ENCODE measurements around the gene PARP14. TPM values are rescaled to one million over a fixed set of nuclear protein-coding genes. Genes with fewer than 3 reads are reported as not detected.
"Not testable (repeated sequence)": the region's sequence is repeated elsewhere in the genome, so short reads cannot be mapped to it uniquely, and the experiment has no call there.

The PARP14 gene
- total and polyA plus RNA-seq, 5 donors: 6.9 to 21.8 (median 13.9) TPM

DNA sequence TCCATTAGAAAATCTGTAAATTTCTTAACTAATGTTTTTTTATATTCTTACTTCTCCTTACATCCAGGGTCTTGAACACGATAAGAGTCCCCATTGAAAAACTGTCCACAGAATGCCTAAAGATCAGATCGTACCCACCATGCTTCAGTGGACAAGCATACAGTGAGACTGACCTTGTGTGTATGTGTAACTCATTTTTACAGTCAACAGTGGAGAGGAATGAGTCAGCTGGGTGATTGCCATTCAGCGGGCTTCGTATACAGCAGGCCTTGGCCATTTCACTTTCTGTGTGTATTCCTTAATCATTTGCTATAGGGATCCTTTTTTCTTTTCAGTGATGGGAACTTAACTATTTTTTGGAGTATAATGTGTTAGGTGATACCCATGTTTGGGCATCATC lies 10.6 kb downstream of the PARP14 start:
- 91% methylated on average over 4 of the region's 4 CpGs for WGBS
- ATAC-seq: no peak
- intact Hi-C loops (cut with DNase I): no loop called here

DNA sequence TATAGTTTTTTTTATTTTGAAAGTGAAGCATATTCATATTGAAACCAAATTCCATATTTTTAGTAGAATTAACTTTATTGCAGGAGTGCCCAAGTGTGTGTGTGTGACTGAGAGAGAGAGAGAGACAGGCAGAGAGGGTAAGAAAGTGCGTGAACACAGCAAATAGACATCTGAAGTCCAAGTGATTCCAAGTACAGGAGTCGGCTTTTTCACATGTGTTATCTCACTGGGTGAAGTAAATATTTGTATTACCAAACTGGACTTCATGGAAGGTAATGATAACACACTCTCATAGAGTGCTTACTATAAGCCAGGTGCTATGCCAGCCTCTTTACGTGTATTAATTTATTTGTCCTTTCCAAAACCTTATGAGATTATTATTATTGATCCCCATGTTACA lies 12.0 kb downstream of the PARP14 start:
- DNase-seq (no peak), ATAC-seq (no peak)
- Histone ChIP-seq H3K9me3 (ENCODE audit: control insufficient read depth, low read length) (no peaks in the 10 kb centered on the region), H3K27ac (ENCODE audit: low read length) (no peak overlapping the region), H3K27me3 (ENCODE audit: control insufficient read depth, insufficient read depth) (no peaks in the 10 kb centered on the region), H3K4me3 (ENCODE audit: low read length) (no peak overlapping the region), H3K4me1 (ENCODE audit: control insufficient read depth, insufficient read depth, low read length) (no peaks in the 10 kb centered on the region)
- 84% methylated on average over 3 of the region's 3 CpGs for WGBS
- intact Hi-C loops (cut with DNase I): no loop called here

More for the DNA sequence above, 10.6 kb downstream of the PARP14 start:
- no peak overlapping the region for H3K27ac ChIP-seq (ENCODE audit: low read length)
- DNase-seq: no peak
- H3K27me3 ChIP-seq (ENCODE audit: control insufficient read depth, insufficient read depth): no peaks in the 10 kb centered on the region
- no peak overlapping the region for H3K4me3 ChIP-seq (ENCODE audit: low read length)
- no peaks in the 10 kb centered on the region for H3K9me3 ChIP-seq (ENCODE audit: control insufficient read depth, low read length)
- H3K4me1 ChIP-seq (ENCODE audit: control insufficient read depth, insufficient read depth, low read length): no peaks in the 10 kb centered on the region

DNA sequence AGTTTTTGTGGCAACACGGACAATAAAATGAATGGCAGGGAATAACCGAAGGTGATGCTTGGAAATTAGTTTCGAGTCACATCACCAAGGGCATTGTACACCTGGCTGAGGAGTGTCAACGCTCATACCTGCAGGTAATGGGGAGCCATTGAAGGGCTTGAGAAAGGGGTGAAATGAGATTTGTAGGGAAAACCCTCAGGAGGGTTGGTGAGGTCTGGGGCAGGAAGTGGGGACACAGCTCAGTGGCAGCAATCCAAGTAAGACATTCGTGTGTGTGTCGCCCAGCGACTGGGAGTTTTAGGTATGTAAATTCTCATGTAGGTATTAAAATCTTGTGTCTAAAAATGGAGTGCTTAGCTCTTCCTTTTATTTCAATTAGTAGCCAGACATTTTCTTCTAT lies 14.3 kb downstream of the PARP14 start:
- Histone ChIP-seq H3K4me1 (ENCODE audit: control insufficient read depth, insufficient read depth, low read length) (no peaks in the 10 kb centered on the region), H3K9me3 (ENCODE audit: control insufficient read depth, low read length) (no peaks in the 10 kb centered on the region), H3K27me3 (ENCODE audit: control insufficient read depth, insufficient read depth) (no peaks in the 10 kb centered on the region), H3K27ac (ENCODE audit: low read length) (no peak overlapping the region), H3K4me3 (ENCODE audit: low read length) (no peak overlapping the region)
- no peak for DNase-seq
- ATAC-seq: no peak
- intact Hi-C loops (cut with DNase I): no loop called here
- WGBS: 87% methylated on average over 7 of the region's 7 CpGs

DNA sequence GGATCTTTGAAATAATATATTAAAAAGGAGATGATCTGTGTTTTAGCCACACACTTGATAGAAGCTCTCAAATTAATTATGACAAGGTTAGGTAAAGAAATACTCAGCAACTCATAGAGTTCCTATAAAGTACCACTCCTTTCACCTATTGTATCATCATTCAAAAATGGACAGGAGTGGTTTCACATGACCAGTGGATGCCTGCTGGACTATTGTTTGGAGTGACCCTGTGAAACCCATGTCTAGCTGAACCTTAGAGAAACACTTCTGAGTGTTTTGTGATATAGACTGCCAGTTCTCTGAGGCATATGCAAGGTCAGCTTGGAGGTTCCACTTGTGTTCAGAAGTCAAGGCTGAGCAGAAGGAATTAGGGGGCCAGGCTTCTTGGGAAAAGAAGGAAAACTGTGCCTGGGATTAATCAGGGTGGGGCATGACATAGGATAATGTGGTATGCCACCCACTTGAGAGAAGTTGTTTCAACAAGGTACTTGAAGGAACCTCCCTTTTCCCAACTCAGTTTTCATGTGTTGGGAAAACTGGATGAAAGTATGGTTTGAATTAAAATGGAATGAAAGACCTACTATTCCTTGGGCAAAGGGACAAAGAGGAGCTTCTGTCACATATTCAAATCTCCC lies 15.4 kb downstream of the PARP14 start:
- ATAC-seq (no peak), DNase-seq (no peak)
- intact Hi-C loops (cut with DNase I): no loop called here
- Histone ChIP-seq H3K4me1 (ENCODE audit: control insufficient read depth, insufficient read depth, low read length) (no peaks in the 10 kb centered on the region), H3K27ac (ENCODE audit: low read length) (no peak overlapping the region), H3K9me3 (ENCODE audit: control insufficient read depth, low read length) (no peaks in the 10 kb centered on the region), H3K4me3 (ENCODE audit: low read length) (no peak overlapping the region), H3K27me3 (ENCODE audit: control insufficient read depth, insufficient read depth) (no peaks in the 10 kb centered on the region)

DNA sequence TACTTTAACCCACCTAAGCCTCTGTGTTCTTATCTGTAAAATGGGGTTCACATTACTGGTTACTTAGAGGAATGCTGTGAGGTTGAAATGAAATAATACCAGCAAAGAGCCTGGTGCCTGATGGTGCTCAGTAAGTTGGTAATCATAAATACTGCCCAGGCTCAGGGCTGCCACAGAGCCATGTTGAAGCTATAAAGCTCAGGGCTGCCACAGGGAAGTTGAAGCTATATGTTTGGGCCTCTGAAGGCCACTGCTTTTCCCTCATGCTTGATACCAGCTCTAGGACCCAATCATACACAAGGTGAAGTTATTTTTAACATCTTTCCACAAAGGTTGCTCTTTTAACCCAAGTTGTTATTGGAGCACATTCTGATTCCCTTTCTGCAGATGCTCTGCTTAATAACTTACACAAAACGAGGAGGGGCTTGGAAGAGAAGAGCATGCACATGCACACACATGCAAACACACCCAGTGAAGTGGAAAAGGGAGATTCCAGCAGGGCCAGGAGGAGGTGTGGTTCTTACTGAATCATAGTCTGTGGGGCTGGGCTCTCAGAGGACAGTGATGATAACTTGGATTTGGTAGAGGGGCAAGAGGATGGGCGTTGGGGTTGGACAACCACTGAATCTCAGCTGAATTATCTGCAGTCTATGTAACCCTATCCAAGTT lies 17.4 kb downstream of the PARP14 start:
- Histone ChIP-seq H3K4me3 (ENCODE audit: low read length) (no peak overlapping the region), H3K27ac (ENCODE audit: low read length) (no peak overlapping the region), H3K9me3 (ENCODE audit: control insufficient read depth, low read length) (no peaks in the 10 kb centered on the region), H3K27me3 (ENCODE audit: control insufficient read depth, insufficient read depth) (no peaks in the 10 kb centered on the region), H3K4me1 (ENCODE audit: control insufficient read depth, insufficient read depth, low read length) (no peaks in the 10 kb centered on the region)
- no peak for DNase-seq
- WGBS: 76% methylated on average over 2 of the region's 2 CpGs
- intact Hi-C loops (cut with DNase I): no loop called here
- ATAC-seq: no peak

DNA sequence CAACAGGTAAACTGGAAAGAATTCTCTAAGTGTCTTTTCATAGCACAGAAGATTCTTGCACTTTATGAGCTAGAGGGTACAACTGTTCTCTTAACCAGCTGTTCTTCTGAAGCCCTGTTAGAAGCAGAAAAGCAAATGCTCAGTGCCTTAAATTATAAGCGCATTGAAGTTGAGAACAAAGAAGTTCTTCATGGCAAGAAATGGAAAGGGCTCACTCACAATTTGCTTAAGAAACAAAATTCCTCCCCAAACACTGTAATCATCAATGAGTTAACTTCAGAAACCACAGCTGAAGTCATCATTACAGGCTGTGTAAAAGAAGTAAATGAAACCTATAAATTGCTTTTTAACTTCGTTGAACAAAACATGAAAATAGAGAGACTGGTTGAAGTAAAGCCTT lies 19.6 kb downstream of the PARP14 start:
- Histone ChIP-seq H3K4me3 (ENCODE audit: low read length) (no peak overlapping the region), H3K9me3 (ENCODE audit: control insufficient read depth, low read length) (no peaks in the 10 kb centered on the region), H3K27me3 (ENCODE audit: control insufficient read depth, insufficient read depth) (no peaks in the 10 kb centered on the region), H3K27ac (ENCODE audit: low read length) (no peak overlapping the region), H3K4me1 (ENCODE audit: control insufficient read depth, insufficient read depth, low read length) (no peaks in the 10 kb centered on the region)
- 85% methylated on average over 2 of the region's 2 CpGs for WGBS
- intact Hi-C loops (cut with DNase I): no loop called here
- no peak for ATAC-seq
- DNase-seq: no peak

DNA sequence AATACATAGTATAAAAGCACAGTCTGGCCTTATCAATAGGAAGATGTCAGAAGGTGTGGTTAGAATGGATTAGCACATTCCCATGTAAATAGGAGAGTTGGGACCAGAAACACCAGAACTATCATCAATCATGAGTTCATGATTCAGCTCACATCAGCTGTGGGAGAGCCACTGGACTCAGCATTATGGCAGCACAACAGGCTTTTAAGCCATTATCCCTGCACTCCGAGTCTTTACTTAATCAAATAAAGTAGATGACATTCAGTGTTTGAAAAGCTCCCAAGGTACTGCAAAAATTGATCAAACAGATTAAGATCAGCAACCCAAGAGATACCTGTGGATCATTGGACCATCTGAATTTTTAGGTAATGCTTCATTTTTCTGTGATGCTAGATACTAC lies 24.7 kb downstream of the PARP14 start:
- WGBS: 89% methylated on average over 1 of the region's 1 CpG
- Histone ChIP-seq H3K9me3 (ENCODE audit: control insufficient read depth, low read length) (no peaks in the 10 kb centered on the region), H3K27me3 (ENCODE audit: control insufficient read depth, insufficient read depth) (no peaks in the 10 kb centered on the region), H3K4me1 (ENCODE audit: control insufficient read depth, insufficient read depth, low read length) (no peaks in the 10 kb centered on the region), H3K27ac (ENCODE audit: low read length) (no peak overlapping the region), H3K4me3 (ENCODE audit: low read length) (no peak overlapping the region)
- intact Hi-C loops (cut with DNase I): no loop called here
- ATAC-seq (no peak), DNase-seq (no peak)

DNA sequence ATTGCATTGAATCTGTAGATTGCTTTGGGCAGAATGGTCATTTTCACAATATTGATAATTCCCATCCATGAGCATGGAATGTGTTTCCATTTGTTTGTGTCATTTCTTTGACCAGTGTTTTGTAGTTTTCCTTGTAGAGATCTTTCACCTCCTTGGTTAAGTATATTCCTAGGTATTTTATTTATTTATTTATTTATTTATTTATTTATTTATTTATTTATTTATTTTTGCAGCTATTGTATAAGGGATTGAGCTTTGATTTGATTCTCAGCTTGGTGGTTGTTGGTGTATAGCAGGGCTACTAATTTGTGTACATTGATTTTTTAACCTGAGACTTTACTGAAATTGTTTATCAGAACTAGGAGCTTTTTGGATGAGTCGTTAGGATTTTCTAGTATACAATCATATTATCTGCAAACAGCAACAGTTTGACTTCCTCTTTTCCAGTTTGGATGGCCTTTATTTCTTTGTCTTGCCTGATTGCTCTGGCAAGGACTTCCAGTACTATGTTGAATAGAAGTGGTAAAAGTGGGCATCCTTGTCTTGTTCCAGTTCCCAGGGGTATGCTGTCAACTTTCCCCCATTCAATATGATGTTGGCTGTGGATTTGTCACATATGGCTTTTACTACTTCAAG lies 30.1 kb downstream of the PARP14 start:
- H3K9me3 ChIP-seq (ENCODE audit: control insufficient read depth, low read length); H3K4me3 ChIP-seq (ENCODE audit: low read length); H3K27me3 ChIP-seq (ENCODE audit: control insufficient read depth, insufficient read depth); DNase-seq; H3K27ac ChIP-seq (ENCODE audit: low read length); H3K4me1 ChIP-seq (ENCODE audit: control insufficient read depth, insufficient read depth, low read length); ATAC-seq; intact Hi-C loops (cut with DNase I): not testable (repeated sequence)
- 82% methylated on average over 1 of the region's 1 CpG for WGBS

DNA sequence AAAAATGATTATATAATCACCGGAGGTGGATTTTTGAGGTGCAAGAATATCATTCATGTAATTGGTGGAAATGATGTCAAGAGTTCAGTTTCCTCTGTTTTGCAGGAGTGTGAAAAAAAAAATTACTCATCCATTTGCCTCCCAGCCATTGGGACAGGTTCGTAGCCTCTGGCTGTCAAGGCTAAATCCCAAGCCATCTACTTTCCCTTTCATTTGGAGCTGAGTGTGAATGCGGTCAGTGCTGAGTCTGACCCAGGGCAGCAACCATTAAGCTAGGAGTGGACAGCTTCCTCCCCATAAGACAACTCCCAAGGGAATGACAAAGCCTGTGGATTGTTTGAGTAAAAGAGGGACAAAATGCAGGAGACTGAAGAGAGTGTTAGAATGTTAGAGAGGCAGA lies 33.6 kb downstream of the PARP14 start:
- Histone ChIP-seq H3K4me3 (ENCODE audit: low read length) (no peak overlapping the region), H3K9me3 (ENCODE audit: control insufficient read depth, low read length) (no peaks in the 10 kb centered on the region), H3K4me1 (ENCODE audit: control insufficient read depth, insufficient read depth, low read length) (no peaks in the 10 kb centered on the region), H3K27me3 (ENCODE audit: control insufficient read depth, insufficient read depth) (no peaks in the 10 kb centered on the region), H3K27ac (ENCODE audit: low read length) (no peak overlapping the region)
- DNase-seq: no peak
- intact Hi-C loops (cut with DNase I): no loop called here
- ATAC-seq: peak in 1 of 2 donors; percentile 37
- WGBS: 71% methylated on average over 3 of the region's 3 CpGs

DNA sequence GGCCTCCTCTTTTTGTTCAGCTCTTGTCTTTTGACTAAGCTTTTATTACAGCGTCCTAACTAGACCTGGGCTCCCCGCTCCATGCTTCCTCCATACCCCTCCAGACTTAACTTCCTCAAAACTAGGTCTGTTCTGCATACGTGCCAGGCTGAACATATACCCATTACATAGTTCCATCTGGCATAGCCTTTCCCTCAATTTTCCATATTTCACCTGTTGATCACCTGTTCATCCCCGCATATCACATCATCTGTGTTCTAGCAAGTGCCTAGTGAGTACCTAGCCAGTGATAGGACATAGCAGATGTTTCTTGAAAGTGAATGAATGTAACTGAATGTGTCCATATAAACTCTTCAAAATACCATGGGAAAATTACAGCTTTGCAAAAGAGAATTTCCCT lies 36.0 kb downstream of the PARP14 start:
- intact Hi-C loops (cut with DNase I): no loop called here
- DNase-seq: no peak
- WGBS: 91% methylated on average over 4 of the region's 4 CpGs

DNA sequence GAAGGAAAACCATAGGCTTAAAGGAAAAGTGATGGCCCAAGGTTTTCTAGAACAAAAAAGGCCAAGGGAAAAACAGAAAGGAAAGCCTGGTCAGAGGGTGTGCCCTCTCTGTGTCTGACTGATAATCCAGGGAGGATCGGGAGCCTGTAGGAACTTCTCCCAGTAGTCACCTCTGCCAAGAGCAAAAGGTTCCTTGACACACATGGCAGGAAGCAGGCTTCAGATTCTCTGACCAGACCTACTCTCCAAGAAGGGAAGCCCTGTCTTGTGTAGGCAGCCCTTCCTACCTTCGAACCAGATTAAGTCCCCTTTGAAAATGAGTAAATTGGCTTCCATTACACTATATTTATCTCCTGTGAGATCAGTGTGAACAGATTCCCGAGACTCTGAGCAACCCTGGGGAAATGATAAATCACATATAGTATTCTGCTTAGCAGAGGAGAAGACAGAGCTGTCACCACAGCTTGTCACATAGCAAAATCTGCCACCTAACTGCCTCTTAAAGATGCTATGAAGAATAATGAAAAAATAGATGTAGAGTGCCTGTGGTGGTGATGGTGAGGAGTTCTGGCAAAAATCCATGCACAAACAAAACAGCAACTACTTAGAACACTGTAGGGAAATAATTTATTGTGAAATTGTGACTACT lies 38.8 kb downstream of the PARP14 start:
- no peaks in the 10 kb centered on the region for H3K9me3 ChIP-seq (ENCODE audit: control insufficient read depth, low read length)
- H3K4me3 ChIP-seq (ENCODE audit: low read length): no peak overlapping the region
- no peak for DNase-seq
- 59% methylated on average over 3 of the region's 3 CpGs for WGBS
- no peak overlapping the region for H3K27ac ChIP-seq (ENCODE audit: low read length)
- H3K4me1 ChIP-seq (ENCODE audit: control insufficient read depth, insufficient read depth, low read length): no peaks in the 10 kb centered on the region
- ATAC-seq: peak in 1 of 2 donors; percentile 60
- intact Hi-C loops (cut with DNase I): no loop called here
- H3K27me3 ChIP-seq (ENCODE audit: control insufficient read depth, insufficient read depth): no peaks in the 10 kb centered on the region

More for the DNA sequence above, 36.0 kb downstream of the PARP14 start:
- Histone ChIP-seq H3K27ac (ENCODE audit: low read length) (no peak overlapping the region), H3K9me3 (ENCODE audit: control insufficient read depth, low read length) (no peaks in the 10 kb centered on the region), H3K4me1 (ENCODE audit: control insufficient read depth, insufficient read depth, low read length) (no peaks in the 10 kb centered on the region), H3K27me3 (ENCODE audit: control insufficient read depth, insufficient read depth) (no peaks in the 10 kb centered on the region), H3K4me3 (ENCODE audit: low read length) (no peak overlapping the region)
- no peak for ATAC-seq
